SK-N-SH (cell line): Measurements from ENCODE around the gene GSS. TPM values are rescaled to one million over a fixed set of nuclear protein-coding genes. Genes with fewer than 3 reads are reported as not detected.

Experiments
- CTCF ChIA-PET: fragments of 300-600, 350-600 bp; formaldehyde crosslinking; extraction: SDS; loops from one replicate; lab custom pipeline; 2021; lab: Yijun Ruan, JAX
- POLR2A ChIA-PET: fragments of 350-600 bp; sonication (Branson Sonifier 250); formaldehyde crosslinking; extraction: SDS; loops from one replicate; lab custom pipeline; 2020; ENCODE audit warnings: antibody characterized with exemption, inconsistent platforms; lab: Yijun Ruan, JAX
- DNase-seq: peaks from one replicate; pipeline ENCODE4 v3.0.0; 2012
- H2AFZ ChIP-seq: fragments of 200-600 bp; sonication (generic); 2 replicates; pipeline ENCODE4 v1.8.1; 2016; ENCODE audit warnings: antibody characterized with exemption, mild to moderate bottlenecking, low read depth
- H3F3A ChIP-seq: fragments of 200-600 bp; sonication (generic); replicated peaks from 2 replicates; pipeline ENCODE3; 2016; ENCODE audit warnings: antibody characterized with exemption, mild to moderate bottlenecking; ENCODE audit not compliant: insufficient read depth
- H3K27ac ChIP-seq, 2 experiments: fragments of 200-500 bp in 1 of 2; fragments of 200-600 bp in 1 of 2; sonication (Bioruptor generic) in 1 of 2; sonication (generic), shearing (Covaris generic) in 1 of 2; 2 replicates each; pipeline versions ENCODE4 v1.5.1 to v1.6.1; 2014 to 2016; ENCODE audit warnings: low read depth in 2 of 2, inconsistent platforms in 1 of 2, low read length in 1 of 2, mild to moderate bottlenecking in 1 of 2, mixed read lengths in 1 of 2
- H3K27me3 ChIP-seq: fragments of 200-600 bp; sonication (generic), shearing (Covaris generic); 2 replicates; pipeline ENCODE4 v1.6.1; 2016; ENCODE audit warnings: mixed run types; ENCODE audit not compliant: insufficient read depth
- H3K36me3 ChIP-seq, 2 experiments: fragments of 200-500 bp in 1 of 2; fragments of 200-600 bp in 1 of 2; sonication (Bioruptor generic) in 1 of 2; sonication (generic) in 1 of 2; replicated peaks in 1 of 2; 2 replicates each; pipeline versions ENCODE3 to v1.5.1; 2014 to 2016; ENCODE audit warnings: low read length in 1 of 2, mild to moderate bottlenecking in 1 of 2; ENCODE audit not compliant: insufficient read depth in 2 of 2, control insufficient read depth in 1 of 2
- H3K4me1 ChIP-seq, 2 experiments: fragments of 200-500 bp in 1 of 2; fragments of 200-600 bp in 1 of 2; sonication (Bioruptor generic) in 1 of 2; sonication (generic), shearing (Covaris generic) in 1 of 2; 2 replicates each; pipeline versions ENCODE4 v1.5.1 to v1.6.1; 2014 to 2016; ENCODE audit warnings: low read depth in 1 of 2, low read length in 1 of 2, mixed run types in 1 of 2; ENCODE audit not compliant: insufficient read depth in 2 of 2, control insufficient read depth in 1 of 2
- H3K4me2 ChIP-seq: fragments of 200-600 bp; sonication (generic), shearing (Covaris generic); 2 replicates; pipeline ENCODE4 v1.6.1; 2017; ENCODE audit warnings: mixed run types
- H3K4me3 ChIP-seq, 2 experiments: fragments of 200-500 bp in 1 of 2; fragments of 200-600 bp in 1 of 2; sonication (Bioruptor generic) in 1 of 2; sonication (generic), shearing (Covaris generic) in 1 of 2; 2 replicates each; pipeline versions ENCODE4 v1.5.1 to v1.8.1; 2014 to 2016; ENCODE audit warnings: low read depth in 2 of 2, inconsistent platforms in 1 of 2, low read length in 1 of 2, mild to moderate bottlenecking in 1 of 2, mixed read lengths in 1 of 2, moderate library complexity in 1 of 2
- H3K79me2 ChIP-seq: fragments of 200-600 bp; sonication (generic); 2 replicates; pipeline ENCODE4 v1.8.1; 2017; ENCODE audit warnings: mild to moderate bottlenecking; ENCODE audit not compliant: insufficient read depth
- H3K9ac ChIP-seq: fragments of 200-600 bp; sonication (generic); 2 replicates; pipeline ENCODE4 v1.6.1; 2017; ENCODE audit warnings: mixed run types
- H3K9me2 ChIP-seq: fragments of 200-600 bp; sonication (generic); 2 replicates; pipeline ENCODE4 v1.6.1; 2017; ENCODE audit warnings: mixed run types
- H3K9me3 ChIP-seq: fragments of 200-600 bp; sonication (generic); 2 replicates; pipeline ENCODE4 v1.6.1; 2017; ENCODE audit warnings: mixed run types, mild to moderate bottlenecking, moderate library complexity
- H4K20me1 ChIP-seq: fragments of 200-600 bp; sonication (generic); 2 replicates; pipeline ENCODE4 v1.6.1; 2017; ENCODE audit warnings: mild to moderate bottlenecking, mixed run types; ENCODE audit not compliant: insufficient read depth
- CHD2 ChIP-seq: fragments of 150-350 bp; IDR thresholded peaks from 2 replicates; pipeline ENCODE4 v1.6.1; 2018; ENCODE audit warnings: low read length; ENCODE audit not compliant: partially characterized antibody
- ELF1 ChIP-seq: IDR thresholded peaks from 2 replicates; pipeline ENCODE4 v1.4.0; 2012
- FOSL2 ChIP-seq: IDR thresholded peaks from 2 replicates; pipeline ENCODE4 v1.4.0; 2012; ENCODE audit warnings: low read depth, mild to moderate bottlenecking, moderate library complexity, borderline replicate concordance
- FOXJ3 ChIP-seq: sonication (generic); formaldehyde crosslinking; IDR thresholded peaks from 2 replicates; pipeline ENCODE4 v1.5.1; 2020; ENCODE audit warnings: mild to moderate bottlenecking, missing genetic modification reagents
- FOXM1 ChIP-seq: IDR thresholded peaks from 2 replicates; pipeline ENCODE4 v1.4.0; 2012; ENCODE audit warnings: low read depth, mild to moderate bottlenecking
- GABPA ChIP-seq: IDR thresholded peaks from 2 replicates; pipeline ENCODE4 v1.4.0; 2012; ENCODE audit warnings: low read depth, mild to moderate bottlenecking
- GATA2 ChIP-seq: sonication (generic); formaldehyde crosslinking; IDR thresholded peaks from 2 replicates; pipeline ENCODE4 v1.5.0; 2020; ENCODE audit warnings: mild to moderate bottlenecking, missing genetic modification reagents
- RCOR1 ChIP-seq: fragments of 150-350 bp; IDR thresholded peaks from 2 replicates; pipeline ENCODE4 v1.6.1; 2017; ENCODE audit warnings: antibody characterized with exemption, low read length
- TEAD4 ChIP-seq: IDR thresholded peaks from 2 replicates; pipeline ENCODE4 v1.4.0; 2012; ENCODE audit warnings: mild to moderate bottlenecking, borderline replicate concordance; ENCODE audit not compliant: insufficient read depth
- WGBS: methylation state at CpG from one replicate; pipeline ENCODE4 v1.1.6; 2017; ENCODE audit warnings: low lambda C conversion rate; 5-methylcytosine and 5-hydroxymethylcytosine counted together
- polyA plus RNA-seq, 3 experiments: library from polyadenylated mRNA; depleted of rRNA; stranded (reverse); fragments of >200 nt; gene quantifications; 2 replicates each; pipeline ENCODE4 v1.2.3, GENCODE V29; 2012
- TF ChIP-seq, protein P1 (sequence below): IDR thresholded peaks from 2 replicates; pipeline ENCODE4; 2012
- TF ChIP-seq, protein P2 (sequence below): IDR thresholded peaks from 2 replicates; pipeline ENCODE4 v1.4.0; 2012; ENCODE audit warnings: low read depth, borderline replicate concordance
- TF ChIP-seq, protein P3 (sequence below): IDR thresholded peaks from 2 replicates; pipeline ENCODE4 v1.6.1; 2012; ENCODE audit warnings: mild to moderate bottlenecking, low read depth, low read length, moderate library complexity

The GSS gene
- polyA plus RNA-seq, 1 of the 3 experiments (the other 2 are of a cell fraction), result 95.6 TPM

DNA sequence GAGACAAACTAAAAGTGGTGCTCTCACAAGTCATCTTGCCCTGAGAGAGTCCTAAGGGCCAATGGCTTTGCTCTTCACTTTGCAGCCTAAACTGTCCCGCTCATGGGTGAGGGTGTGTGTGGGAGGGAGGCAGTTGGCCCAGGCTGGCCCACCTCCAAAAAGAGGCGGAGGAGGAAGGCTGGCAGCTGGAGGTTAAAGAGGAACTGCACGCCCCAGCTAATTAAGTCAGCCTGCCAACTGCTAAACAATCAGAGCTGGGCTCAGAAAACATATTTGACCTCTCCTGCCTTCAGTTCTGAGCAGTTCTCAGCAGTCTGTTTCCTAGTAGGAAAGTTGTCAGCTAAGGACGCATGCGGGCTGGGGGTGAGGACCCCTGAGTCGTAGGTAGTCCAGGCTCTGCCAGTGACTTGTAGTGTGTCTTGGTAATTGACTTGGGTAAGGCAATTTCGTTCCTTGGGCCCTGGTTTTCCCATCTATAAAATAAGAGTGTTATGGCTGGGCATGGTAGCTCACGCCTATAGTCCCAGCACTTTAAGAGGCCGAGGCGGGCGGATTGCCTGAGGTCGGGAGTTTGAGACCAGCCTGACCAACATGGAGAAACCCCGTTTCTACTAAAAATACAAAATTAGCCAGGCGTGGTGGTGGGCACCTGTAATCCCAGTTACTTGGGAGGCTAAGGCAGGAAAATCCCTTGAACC lies 17.0 kb downstream of the GSS start:
- H3K4me3 ChIP-seq, result no peak overlapping the region
- POLR2A ChIA-PET, result no interaction called here
- no peaks in the 10 kb centered on the region for H4K20me1 ChIP-seq
- H3K27ac ChIP-seq, result no peak overlapping the region
- no peak for DNase-seq
- CTCF ChIA-PET, result interaction anchor here (0.9 kb wide), 1 partner anchor 19 kb away, joined by 4 read pairs; no protein-coding TSS in a partner anchor
- WGBS, result 95% methylated on average over 13 of the region's 14 CpGs
- H3K9me3 ChIP-seq, result no peaks in the 10 kb centered on the region
- no peak overlapping the region for H3K4me2 ChIP-seq
- H3F3A ChIP-seq, result no peaks in the 10 kb centered on the region
- no peak overlapping the region for H2AFZ ChIP-seq
- peaks cover 35 to 60% of the 10 kb centered on the region in 2 experiments for H3K36me3 ChIP-seq
- no peaks in the 10 kb centered on the region for H3K27me3 ChIP-seq
- no peaks in the 10 kb centered on the region for H3K9me2 ChIP-seq
- no peaks in the 10 kb centered on the region for H3K79me2 ChIP-seq
- H3K9ac ChIP-seq, result no peak overlapping the region
- H3K4me1 ChIP-seq, result no peaks in the 10 kb centered on the region; a peak in 1 of 4 replicates
- no peak for TF ChIP-seq ELF1
- TF ChIP-seq, all 33 proteins: peak for 0

DNA sequence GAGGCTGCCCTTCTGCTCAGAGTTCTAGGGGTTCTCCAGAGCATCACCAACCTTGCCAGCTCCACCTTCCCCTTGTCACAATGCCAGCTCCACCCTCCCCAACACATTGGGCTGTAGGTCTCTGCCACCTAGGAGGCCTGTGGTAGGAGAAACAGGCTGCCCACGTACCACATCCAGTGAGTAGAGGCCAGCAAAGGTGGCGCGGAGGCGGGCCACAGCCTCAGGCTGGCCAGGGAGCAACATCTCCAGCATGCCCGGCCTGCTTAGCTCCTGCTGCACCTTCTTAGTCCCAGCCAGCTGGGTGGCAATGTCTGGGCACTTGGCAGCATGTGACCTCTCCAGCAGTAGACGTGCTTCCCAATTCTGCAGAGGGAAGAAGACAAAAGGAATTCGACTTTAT lies 23.8 kb downstream of the GSS start:
- Histone ChIP-seq H3K9ac (no peak overlapping the region), H3K79me2 (no peaks in the 10 kb centered on the region), H3F3A (no peaks in the 10 kb centered on the region)
- CTCF ChIA-PET, result interaction anchor here (1.5 kb wide), 1 partner anchor 58 kb away, joined by 4 read pairs; no protein-coding TSS in a partner anchor
- TF ChIP-seq GABPA (no peak), TEAD4 (no peak), FOXJ3 (no peak), RCOR1 (no peak), GATA2 (no peak), CHD2 (no peak), FOSL2 (no peak), FOXM1 (no peak)
- TF ChIP-seq, protein P1, sequence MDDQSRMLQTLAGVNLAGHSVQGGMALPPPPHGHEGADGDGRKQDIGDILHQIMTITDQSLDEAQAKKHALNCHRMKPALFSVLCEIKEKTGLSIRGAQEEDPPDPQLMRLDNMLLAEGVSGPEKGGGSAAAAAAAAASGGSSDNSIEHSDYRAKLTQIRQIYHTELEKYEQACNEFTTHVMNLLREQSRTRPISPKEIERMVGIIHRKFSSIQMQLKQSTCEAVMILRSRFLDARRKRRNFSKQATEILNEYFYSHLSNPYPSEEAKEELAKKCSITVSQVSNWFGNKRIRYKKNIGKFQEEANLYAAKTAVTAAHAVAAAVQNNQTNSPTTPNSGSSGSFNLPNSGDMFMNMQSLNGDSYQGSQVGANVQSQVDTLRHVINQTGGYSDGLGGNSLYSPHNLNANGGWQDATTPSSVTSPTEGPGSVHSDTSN, result no peak
- TF ChIP-seq, protein P2, sequence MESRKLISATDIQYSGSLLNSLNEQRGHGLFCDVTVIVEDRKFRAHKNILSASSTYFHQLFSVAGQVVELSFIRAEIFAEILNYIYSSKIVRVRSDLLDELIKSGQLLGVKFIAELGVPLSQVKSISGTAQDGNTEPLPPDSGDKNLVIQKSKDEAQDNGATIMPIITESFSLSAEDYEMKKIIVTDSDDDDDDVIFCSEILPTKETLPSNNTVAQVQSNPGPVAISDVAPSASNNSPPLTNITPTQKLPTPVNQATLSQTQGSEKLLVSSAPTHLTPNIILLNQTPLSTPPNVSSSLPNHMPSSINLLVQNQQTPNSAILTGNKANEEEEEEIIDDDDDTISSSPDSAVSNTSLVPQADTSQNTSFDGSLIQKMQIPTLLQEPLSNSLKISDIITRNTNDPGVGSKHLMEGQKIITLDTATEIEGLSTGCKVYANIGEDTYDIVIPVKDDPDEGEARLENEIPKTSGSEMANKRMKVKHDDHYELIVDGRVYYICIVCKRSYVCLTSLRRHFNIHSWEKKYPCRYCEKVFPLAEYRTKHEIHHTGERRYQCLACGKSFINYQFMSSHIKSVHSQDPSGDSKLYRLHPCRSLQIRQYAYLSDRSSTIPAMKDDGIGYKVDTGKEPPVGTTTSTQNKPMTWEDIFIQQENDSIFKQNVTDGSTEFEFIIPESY, result no peak
- TF ChIP-seq, protein P3, sequence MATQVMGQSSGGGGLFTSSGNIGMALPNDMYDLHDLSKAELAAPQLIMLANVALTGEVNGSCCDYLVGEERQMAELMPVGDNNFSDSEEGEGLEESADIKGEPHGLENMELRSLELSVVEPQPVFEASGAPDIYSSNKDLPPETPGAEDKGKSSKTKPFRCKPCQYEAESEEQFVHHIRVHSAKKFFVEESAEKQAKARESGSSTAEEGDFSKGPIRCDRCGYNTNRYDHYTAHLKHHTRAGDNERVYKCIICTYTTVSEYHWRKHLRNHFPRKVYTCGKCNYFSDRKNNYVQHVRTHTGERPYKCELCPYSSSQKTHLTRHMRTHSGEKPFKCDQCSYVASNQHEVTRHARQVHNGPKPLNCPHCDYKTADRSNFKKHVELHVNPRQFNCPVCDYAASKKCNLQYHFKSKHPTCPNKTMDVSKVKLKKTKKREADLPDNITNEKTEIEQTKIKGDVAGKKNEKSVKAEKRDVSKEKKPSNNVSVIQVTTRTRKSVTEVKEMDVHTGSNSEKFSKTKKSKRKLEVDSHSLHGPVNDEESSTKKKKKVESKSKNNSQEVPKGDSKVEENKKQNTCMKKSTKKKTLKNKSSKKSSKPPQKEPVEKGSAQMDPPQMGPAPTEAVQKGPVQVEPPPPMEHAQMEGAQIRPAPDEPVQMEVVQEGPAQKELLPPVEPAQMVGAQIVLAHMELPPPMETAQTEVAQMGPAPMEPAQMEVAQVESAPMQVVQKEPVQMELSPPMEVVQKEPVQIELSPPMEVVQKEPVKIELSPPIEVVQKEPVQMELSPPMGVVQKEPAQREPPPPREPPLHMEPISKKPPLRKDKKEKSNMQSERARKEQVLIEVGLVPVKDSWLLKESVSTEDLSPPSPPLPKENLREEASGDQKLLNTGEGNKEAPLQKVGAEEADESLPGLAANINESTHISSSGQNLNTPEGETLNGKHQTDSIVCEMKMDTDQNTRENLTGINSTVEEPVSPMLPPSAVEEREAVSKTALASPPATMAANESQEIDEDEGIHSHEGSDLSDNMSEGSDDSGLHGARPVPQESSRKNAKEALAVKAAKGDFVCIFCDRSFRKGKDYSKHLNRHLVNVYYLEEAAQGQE, result no peak
- TF ChIP-seq, all 33 proteins: peak for 0
- H4K20me1 ChIP-seq, result no peaks in the 10 kb centered on the region
- no peak overlapping the region for H3K4me3 ChIP-seq
- H2AFZ ChIP-seq, result no peak overlapping the region
- POLR2A ChIA-PET, result interaction anchor here (0.6 to 0.8 kb wide), 2 partner anchors 17 to 346 kb away, joined by 3 read pairs; partner anchors contain the start of gene MMP24OS
- no peaks in the 10 kb centered on the region for H3K4me1 ChIP-seq
- H3K36me3 ChIP-seq, result peaks cover 12 to 60% of the 10 kb centered on the region in 2 experiments
- no peak for DNase-seq
- H3K4me2 ChIP-seq, result no peak overlapping the region
- 90% methylated on average over 7 of the region's 7 CpGs for WGBS
- H3K27me3 ChIP-seq, result no peaks in the 10 kb centered on the region
- no peaks in the 10 kb centered on the region for H3K9me3 ChIP-seq
- H3K9me2 ChIP-seq, result no peaks in the 10 kb centered on the region
- no peak overlapping the region for H3K27ac ChIP-seq
